ENCODE data around the gene PHACTR4.

GRCh38 chr1:28466226-28466778 lies 96.8 kb downstream of the PHACTR4 start:
- TF ChIP-seq POLR2A (IDR thresholded peaks at IDR 0.05; ENCODE audit: low read depth, low read length): no peak
- no peak for TF ChIP-seq FOS (IDR thresholded peaks at IDR 0.05; ENCODE audit: borderline replicate concordance, insufficient read depth, low read length)
- no peak for TF ChIP-seq CTCF (IDR thresholded peaks at IDR 0.05; ENCODE audit: extremely low read depth in 1 of 2, insufficient read depth in 1 of 2, low read depth in 1 of 2, low read length in 2 of 2)
- TF ChIP-seq EZH2 (IDR thresholded peaks at IDR 0.05; ENCODE audit: borderline replicate concordance, low read depth, low read length, severe bottlenecking): no peak
- TF ChIP-seq POLR2AphosphoS5 (IDR thresholded peaks at IDR 0.05; ENCODE audit: insufficient read depth, low read depth, low read length): no peak
- TF ChIP-seq JUN (IDR thresholded peaks at IDR 0.05; ENCODE audit: borderline replicate concordance, insufficient read depth, insufficient read length, low read depth): no peak
- no peak for TF ChIP-seq MYC (IDR thresholded peaks at IDR 0.05; ENCODE audit: low read depth, low read length)

Measured in endothelial cell of umbilical vein (primary cell).